G401.6 (cell line): ENCODE results near the gene AGBL4.
"Not testable (repeated sequence)": the region's sequence is repeated elsewhere in the genome, so short reads cannot be mapped to it uniquely, and the experiment has no call there.

Source experiments
- FAIRE-seq: peaks from 2 replicates; lab custom pipeline; 2012; peaks lifted over from hg19 to GRCh38; lab: Jason Lieb, UNC

Gene AGBL4

GRCh38 chr1:48530727-48531351, 1492.9 kb downstream of the AGBL4 start:
- no peak for FAIRE-seq

- FAIRE-seq, result no peak
Measured at GRCh38 chr1:48527051-48527450, 1496.7 kb downstream of the AGBL4 start.

- FAIRE-seq, result no peak
Measured at GRCh38 chr1:48526008-48526710, 1497.6 kb downstream of the AGBL4 start.

GRCh38 chr1:48524892-48525467, 1498.8 kb downstream of the AGBL4 start:
- no peak for FAIRE-seq

- FAIRE-seq, result no peak
Measured at GRCh38 chr1:48523558-48523957, 1500.2 kb downstream of the AGBL4 start.

- FAIRE-seq, result not testable (repeated sequence)
Measured at GRCh38 chr1:48519896-48520295, 1503.9 kb downstream of the AGBL4 start.

- FAIRE-seq, result no peak
Measured at GRCh38 chr1:48506870-48507269, 1516.9 kb downstream of the AGBL4 start.

- FAIRE-seq, result no peak
Measured at GRCh38 chr1:48500541-48501450, 1523.0 kb downstream of the AGBL4 start.

- no peak for FAIRE-seq
Measured at GRCh38 chr1:48499211-48499735, 1524.5 kb downstream of the AGBL4 start.

GRCh38 chr1:48498096-48498791, 1525.5 kb downstream of the AGBL4 start:
- peak; percentile 77 for FAIRE-seq

- no peak for FAIRE-seq
Measured at GRCh38 chr1:48495911-48496310, 1527.8 kb downstream of the AGBL4 start.

- no peak for FAIRE-seq
Measured at GRCh38 chr1:48495166-48495565, 1528.6 kb downstream of the AGBL4 start.

- FAIRE-seq, result no peak
Measured at GRCh38 chr1:48493970-48494769, 1529.6 kb downstream of the AGBL4 start.

GRCh38 chr1:48493041-48493440, 1530.7 kb downstream of the AGBL4 start:
- no peak for FAIRE-seq

- no peak for FAIRE-seq
Measured at GRCh38 chr1:48492392-48492791, 1531.4 kb downstream of the AGBL4 start.

GRCh38 chr1:48488721-48489120, 1535.0 kb downstream of the AGBL4 start:
- no peak for FAIRE-seq
